NCI-H146 treated with DMSO at 0.1 percent for 48 hours (cell line): ENCODE results near the gene CLDN15.
"Not testable (repeated sequence)": the region's sequence is repeated elsewhere in the genome, so short reads cannot be mapped to it uniquely, and the experiment has no call there.

Experiments
- DNase-seq: peaks from one replicate; lab custom pipeline; 2025; ENCODE audit not compliant: unreplicated experiment; lab: John Stamatoyannopoulos, UW

The CLDN15 gene, protein sequence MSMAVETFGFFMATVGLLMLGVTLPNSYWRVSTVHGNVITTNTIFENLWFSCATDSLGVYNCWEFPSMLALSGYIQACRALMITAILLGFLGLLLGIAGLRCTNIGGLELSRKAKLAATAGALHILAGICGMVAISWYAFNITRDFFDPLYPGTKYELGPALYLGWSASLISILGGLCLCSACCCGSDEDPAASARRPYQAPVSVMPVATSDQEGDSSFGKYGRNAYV

GRCh38 chr7:101237206-101238067, at the start of gene CLDN15:
Gene CLDN15 (minus strand): TSS chr7:101237802. CDS start chr7:101237581, 221 bp downstream.
- no peak for DNase-seq

DNA sequence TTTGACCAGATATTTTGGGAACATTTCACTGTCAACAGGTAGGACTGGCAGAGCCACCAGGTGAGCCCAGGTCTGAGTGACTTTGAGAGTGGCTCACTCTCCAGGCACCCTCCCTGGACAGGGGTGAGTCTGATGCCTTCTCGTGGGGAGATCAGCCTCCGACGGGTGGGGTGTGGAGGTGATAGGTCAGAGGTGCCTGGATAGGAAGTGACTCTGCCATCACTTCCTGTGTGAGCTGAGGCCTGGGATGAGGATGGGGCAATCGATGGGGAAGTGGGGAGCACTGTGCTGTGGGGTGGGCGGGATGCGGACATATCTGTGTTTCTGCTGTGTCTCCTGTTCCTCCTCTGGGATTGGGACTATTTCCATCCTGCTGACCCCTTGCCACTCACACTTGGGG, 49.4 kb upstream of the CLDN15 start:
- no peak for DNase-seq

DNA sequence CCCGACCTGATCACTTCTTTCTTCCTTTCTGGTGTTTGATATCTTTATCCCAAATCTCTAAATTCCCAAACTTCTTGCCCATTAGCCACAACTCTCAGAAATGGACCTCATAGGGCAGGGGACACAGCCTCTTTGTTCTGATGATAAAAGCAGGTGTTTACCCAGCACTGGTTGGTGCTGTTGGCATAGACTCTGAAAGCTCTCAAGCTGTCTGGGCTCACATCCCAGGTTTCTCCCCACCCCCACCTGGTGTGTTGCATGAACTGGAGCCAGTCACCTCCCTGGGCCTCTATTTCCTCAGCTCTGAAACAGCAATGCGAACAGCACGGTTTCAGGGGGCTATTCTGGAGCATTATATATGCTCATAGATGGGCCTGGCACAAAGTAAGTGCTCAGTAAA, 48.3 kb upstream of the CLDN15 start:
- not testable (repeated sequence) for DNase-seq

DNA sequence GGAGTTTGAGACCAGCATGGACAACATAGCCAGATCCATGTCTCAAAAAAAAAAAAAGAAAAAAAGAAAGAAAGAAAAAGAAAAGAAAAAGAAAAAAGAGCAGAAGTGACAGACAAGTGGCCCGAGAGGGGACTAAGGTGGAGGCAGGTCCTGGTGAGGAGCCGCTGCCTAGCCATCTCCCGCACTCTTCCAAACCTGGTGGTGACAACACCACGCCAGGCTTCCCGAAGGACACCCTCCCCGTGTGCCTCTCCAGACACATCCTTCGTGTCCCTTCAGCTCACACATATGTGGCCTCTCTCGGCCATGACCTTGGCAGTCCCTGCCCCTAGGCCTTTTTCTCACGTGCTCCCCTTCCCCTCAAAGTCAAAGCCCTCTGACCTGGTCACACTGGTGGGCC, 47.6 kb upstream of the CLDN15 start:
- no peak for DNase-seq

GRCh38 chr7:101280912-101281311, 43.3 kb upstream of the CLDN15 start:
- not testable (repeated sequence) for DNase-seq

- no peak for DNase-seq
Measured at GRCh38 chr7:101278461-101279292, 41.1 kb upstream of the CLDN15 start.

DNA sequence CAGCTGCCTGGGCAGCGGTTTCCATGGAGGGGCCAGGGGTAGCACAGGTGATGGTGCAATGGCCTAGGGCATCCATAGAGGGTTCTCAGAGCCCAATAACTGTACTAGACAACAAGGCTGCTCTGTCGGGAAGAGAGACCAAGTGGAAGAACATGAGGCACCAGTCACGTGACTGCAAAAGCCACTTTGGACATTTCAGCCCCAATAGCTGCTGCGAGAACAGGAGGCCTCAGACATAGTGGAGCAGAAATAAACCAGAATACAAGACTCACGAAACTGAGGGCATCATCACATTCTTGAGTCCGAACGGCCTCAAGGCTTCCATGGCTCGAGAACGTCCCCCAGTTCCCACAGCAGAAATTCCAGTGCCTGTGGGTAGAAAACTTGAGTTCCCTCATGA, 39.6 kb upstream of the CLDN15 start:
- no peak for DNase-seq

DNA sequence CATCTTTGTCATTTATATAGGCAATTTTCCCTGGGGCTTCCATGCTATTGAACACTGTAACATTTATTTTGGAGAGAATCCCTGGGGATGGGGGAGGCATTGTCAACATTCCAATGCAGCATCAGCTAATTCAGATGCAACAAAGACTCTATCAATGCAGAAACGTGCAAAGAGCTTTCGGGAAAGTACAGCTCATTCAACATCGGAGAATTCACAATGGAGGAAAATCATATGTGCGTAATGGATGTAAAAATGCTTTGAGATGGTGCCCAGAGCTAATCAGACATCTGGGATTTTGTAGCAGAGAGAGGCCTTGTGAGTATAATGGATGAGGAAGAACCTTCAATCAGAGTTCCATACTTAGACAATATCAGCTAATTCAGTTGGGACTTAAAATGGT, 35.6 kb upstream of the CLDN15 start:
- no peak for DNase-seq

- DNase-seq, result no peak
Measured at GRCh38 chr7:101271021-101271420, 33.4 kb upstream of the CLDN15 start.

DNA sequence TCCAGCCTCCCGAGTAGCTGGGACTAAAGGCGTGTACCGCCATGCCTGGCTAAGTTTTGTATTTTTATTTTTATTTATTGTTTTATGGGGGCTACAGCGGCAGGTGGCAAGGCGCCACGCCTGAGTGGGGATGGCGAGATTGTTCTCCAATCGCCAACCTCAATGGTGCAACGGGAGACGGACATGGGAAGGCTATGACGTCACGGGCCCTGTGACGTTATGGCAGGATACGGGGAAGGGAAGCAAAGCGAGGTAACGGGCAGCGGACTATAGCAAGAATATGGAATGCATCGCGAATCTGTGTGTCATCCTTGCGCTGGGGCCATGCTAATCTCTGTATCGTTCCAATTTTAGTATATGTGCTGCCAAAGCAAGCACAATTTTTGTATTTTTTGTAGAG, 32.1 kb upstream of the CLDN15 start:
- no peak for DNase-seq

DNA sequence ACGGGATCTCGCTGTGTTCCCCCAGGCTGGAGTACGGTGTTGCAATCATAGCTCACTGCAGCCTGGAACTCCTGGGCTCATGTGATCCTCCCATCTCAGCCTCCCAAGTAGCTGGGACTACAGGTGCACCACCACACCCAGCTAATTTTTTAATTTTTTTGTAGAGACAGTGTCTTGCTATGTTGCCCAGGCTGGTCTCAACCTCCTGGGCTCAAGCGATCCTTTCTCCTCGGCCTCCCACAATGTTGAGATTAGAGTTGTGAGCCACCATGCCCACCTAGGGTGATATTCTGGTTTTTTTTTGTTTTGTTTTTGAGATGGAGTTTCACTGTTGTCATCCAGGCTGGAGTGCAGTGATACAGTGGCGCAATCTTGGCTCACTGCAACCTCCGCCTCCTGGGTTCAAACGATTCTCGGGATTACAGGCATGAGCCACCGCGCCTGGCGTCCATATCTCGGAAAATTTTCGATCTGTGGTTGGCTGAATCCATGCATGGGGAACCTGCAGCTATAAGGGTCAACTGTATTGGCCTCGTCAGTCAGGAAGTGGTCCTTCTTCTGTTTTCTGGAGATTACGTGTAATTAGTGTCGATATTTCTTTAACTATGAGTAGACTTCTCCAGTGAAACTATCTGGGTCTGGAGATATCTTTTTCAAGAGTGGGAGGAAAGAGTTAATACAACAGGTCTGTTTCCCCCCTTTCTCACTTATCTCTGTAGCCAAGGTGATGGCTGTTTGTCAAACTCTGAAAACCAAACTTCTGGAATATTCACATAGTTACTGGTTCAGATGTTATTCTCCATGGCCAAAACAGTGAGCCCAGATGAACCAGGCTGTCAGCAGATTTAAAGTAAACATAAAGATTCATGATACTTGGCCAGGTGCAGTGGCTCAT, 28.3 kb upstream of the CLDN15 start:
- DNase-seq, result no peak

DNA sequence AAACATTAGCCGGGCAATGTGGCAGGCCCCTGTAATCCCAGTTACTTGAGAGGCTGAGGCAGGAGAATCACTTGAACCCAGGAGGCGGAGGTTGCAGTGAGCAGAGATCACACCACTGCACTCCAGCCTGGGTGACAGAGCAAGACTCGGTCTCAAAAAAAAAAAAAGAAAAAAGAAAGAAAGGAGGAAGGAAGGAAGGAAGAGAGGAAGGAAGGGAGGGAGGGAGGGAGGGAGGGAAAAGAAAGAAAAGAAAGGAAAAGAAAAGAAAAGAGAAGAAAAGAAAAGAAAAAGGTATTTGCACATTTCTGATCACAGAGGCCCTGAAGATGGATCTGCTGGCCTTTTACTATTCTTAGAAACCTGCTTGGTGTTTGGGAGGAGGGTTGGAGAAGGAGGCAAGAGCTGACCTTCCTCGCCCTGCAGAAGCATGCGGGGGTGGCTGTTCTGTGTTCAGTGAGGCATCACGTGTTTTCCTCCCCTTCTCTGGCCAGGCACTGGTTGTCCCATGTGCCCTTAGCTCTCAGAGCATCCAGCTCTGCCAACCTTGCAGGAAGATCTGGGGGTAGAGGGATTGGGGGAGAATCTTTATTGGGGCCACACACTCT, 26.6 kb upstream of the CLDN15 start:
- DNase-seq, result not testable (repeated sequence)

DNA sequence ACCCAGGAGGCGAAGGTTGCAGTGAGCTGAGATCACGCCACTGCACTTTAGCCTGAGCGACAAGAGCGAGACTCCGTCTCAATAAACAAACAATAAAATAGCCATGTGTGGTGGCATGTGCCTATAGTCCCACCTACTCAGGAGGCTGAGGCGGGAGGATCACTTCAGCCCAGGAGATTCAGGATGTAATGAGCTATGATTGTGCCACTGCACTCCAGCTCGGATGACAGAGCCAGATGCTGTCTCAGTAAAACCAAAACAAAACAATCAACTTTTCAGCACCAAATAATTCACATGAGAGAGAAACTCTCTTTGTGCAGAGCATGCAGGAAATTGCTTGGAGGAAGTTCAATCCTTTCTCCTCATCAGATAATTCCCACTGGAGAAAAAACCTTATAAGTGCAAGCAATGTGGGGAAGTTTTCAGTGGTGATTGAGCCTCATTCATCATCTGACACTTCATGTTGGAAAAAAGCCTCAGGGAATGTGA, 20.7 kb upstream of the CLDN15 start:
- DNase-seq, result no peak

GRCh38 chr7:101255796-101256195, 18.2 kb upstream of the CLDN15 start:
- DNase-seq, result no peak

- DNase-seq, result not testable (repeated sequence)
Measured at GRCh38 chr7:101253199-101253598, 15.6 kb upstream of the CLDN15 start.

DNA sequence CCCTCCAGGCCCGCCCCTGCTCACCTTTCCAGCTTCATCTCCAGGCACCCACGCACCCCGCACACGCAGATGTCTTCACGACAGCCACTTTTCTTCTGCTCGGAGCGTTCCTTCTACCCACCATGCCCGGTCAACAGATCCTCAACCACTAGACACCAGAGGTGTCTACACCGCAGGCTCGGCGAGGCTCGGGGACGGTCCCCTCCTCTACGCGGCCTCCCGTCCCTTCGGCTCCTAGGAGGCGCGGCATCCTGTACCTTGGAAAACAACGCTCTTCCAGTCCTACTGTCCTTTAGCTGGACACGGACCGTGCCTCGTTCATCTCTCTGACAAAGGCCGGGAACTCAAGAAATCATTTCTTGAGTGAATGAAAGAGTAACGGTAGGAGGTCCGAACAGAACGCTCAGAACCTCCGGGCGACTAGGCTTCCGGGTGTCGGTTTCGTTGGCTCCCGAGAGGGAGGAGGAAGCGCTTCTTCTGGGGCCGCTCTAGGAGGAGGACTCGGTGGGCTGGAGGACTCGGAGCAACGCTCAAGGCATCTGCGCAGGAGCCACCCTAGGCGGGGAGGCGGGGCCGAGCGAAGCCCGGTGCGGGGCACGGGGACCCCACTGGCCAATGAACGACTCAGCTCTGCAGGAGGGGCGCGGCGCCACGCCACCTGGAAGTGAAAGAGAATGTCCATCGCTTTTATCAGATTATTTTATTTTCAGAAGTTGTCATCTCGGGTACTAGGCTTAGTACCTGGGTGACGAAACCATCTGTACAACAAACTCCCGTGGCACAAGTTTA, 14.5 kb upstream of the CLDN15 start:
- DNase-seq, result peak; percentile 93

GRCh38 chr7:101250324-101250723, 12.7 kb upstream of the CLDN15 start:
- DNase-seq, result no peak

GRCh38 chr7:101248276-101248675, 10.7 kb upstream of the CLDN15 start:
- no peak for DNase-seq

- no peak for DNase-seq
Measured at GRCh38 chr7:101245147-101245668, 7.6 kb upstream of the CLDN15 start.
